GOT3 (cell line): ENCODE results near the gene COL18A1.

Source experiments
- DNase-seq: peaks from one replicate; lab custom pipeline; 2025; ENCODE audit warnings: mixed read lengths; lab: John Stamatoyannopoulos, UW

COL18A1 gene

DNA sequence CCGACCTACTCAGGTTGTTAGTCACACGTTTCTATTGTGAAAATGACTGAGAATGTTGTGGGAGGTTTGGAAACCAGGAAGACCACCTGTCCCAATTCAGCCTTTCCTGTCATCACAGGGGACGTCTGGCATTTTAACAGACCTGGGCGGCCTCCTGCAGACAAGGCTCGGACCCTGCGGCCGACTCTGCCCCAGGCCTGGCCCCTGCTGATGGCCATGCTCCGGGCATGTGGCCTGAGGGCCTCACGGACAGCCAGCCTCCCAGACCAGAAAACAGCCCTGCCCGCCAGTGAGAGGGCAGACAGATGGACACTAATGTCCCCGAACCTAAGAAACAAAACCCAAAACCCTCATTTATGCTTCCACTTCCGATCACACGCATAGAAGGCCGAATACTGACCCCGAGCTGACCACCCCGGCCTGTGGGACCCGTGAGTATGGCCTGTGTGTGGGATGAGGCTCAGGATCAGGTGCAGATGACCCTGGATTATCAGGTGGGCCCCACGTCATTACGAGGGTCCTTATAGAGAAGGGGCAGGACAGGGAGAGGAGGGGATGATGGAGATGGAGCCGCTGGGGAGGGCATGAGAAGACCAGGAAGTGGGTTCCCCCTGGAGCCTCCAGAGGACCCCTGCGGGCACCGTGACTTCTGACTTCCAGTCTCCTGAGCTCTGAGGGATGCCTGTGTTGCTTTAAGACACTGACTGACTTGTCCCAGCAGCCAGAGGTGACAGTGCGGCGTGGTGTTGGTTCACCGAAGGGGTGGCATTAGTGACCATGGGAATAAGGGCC lies 9.6 kb downstream of the COL18A1 start:
- no peak for DNase-seq

DNA sequence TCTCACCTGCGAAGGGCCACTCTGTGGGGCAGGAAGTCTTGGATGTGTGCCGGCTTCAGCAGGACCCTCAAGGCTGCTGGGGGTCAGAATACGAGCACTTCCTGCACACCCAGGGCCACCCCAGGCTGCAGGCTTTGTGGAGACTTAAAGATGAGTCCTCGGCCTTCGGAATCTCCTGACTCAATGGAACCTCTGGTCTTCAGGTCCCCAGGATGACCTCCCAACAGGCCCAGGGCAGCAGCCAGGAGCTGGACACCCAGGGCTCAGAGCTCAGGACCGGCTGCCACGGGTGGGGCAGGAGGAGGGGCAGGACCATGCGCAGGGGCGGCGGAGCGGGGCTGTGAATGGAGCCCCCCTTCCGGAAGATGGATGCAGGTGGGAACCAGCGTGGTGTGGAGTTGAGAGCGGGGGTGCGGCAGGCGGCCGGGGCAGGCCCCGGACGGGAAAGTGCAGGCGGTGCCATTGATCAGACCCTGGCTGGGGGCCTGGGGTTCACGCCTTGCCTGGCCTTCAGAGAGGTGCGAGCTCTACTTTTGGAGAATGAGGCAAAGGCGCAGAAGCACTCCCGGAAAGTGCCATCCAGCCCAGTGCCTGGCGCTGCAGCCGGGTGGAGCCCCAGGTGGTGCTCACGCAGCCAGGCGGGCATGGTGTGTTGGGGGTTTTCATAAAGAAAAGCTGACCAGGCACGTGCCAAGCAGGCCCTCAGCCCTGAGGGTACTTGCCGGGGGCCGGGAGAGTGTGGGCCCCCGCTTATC lies 10.4 kb downstream of the COL18A1 start:
- no peak for DNase-seq

DNA sequence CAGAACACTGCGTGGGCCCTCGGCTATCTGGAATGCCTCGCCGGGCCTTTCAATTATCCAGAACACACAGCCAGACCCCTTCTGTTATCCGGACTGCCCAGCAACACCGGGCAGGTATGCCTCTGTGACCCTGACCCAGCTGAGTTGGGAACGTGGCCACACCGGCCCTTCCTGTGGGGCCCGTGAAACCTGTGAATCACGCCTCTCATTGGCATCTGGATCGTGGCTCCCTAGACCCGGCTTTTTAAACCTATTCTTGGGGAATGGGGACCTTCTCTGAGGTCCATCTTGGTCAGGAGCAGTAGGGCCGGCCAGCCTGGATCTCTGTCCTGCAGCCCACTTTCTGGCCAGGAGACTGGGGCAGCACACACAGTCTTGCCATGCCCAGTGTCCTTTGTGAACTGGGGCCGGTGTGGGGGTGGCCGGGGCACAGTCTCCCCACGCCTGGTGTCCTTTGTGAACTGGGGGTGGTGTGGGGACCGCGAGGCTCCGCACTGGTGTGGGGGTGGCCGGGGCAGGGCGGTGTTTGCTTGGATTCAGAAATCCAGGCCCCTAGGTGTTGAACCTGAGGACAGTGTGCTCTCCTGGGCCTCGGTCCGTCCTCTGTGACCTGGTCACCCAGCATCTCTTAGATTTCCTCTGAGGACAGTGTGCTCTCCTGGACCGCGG lies 11.1 kb downstream of the COL18A1 start:
- DNase-seq = no peak

DNA sequence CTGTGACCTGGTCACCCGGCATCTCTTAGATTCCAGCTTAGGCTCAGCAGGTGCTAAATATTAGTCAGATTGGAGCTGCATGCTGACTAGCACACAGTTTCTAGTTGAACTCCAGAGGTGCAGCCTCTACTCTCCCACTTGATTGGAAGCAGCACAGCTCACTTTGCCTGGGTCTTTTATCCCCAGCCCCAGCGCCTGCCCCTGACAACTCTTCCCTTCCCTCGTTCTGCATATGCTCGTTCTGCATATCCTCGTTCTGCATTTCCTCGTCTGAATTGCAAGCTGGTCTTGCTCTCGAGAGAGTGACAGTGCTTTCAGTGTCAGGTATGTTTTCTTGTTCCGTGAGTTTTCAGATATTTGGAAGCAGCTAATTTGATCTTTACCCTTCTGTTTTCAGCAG lies 11.7 kb downstream of the COL18A1 start:
- no peak for DNase-seq

DNA sequence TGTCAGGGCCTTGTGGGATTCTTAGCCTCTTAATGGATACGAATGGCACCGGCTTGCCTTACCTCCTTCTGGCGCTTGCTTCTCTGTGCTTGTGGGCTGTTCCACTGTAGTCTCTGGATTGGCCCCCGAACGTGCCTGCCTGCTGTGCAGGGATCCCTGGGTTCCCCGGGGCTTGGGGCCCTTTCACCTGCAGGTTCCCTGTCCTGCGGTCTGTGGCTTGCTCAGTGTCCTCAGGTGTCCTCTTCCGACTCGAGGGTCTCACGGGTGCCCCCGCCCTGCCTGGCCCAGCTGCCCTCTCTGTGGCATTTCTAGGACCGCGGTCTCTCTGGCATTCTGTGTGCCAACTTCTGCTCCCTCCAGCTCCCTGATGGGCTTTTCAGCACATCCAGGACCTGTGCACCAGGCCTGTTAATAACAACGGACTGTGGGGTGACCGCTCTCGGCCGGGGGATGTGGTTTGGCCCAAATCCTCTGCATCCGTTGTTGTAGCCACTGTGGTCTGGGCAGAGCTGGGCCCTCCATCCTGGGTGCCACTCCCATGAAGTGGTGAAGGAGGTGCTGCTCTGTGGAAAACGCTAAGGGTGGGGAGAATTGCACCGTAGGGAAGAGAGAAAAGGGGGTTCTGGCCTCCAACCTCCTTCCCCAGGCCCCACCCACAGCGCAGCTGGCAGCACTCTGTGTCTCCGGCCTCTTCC lies 12.4 kb downstream of the COL18A1 start:
- no peak for DNase-seq

DNA sequence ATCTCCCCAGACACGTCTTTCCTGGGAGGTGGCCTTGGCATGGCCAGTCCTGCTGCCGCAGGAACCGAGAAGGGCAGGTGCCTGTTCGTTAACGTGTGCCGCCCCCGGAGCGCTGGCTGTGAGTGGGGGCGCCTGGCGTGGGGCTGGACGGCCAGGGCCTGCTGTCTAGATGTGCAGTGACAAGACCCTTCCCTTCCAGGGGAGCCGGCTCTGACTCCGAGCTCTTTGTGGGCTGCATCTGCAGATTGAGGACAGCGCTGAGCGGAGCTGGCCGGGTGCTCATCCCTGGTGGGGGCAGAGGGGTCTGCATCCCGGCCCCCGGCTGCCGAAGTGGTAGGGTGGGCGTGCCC lies 13.0 kb downstream of the COL18A1 start:
- no peak for DNase-seq

GRCh38 chr21:45418301-45419071 lies 13.5 kb downstream of the COL18A1 start:
- DNase-seq = no peak

- DNase-seq = no peak
Observed at GRCh38 chr21:45419162-45419561, 14.2 kb downstream of the COL18A1 start.

DNA sequence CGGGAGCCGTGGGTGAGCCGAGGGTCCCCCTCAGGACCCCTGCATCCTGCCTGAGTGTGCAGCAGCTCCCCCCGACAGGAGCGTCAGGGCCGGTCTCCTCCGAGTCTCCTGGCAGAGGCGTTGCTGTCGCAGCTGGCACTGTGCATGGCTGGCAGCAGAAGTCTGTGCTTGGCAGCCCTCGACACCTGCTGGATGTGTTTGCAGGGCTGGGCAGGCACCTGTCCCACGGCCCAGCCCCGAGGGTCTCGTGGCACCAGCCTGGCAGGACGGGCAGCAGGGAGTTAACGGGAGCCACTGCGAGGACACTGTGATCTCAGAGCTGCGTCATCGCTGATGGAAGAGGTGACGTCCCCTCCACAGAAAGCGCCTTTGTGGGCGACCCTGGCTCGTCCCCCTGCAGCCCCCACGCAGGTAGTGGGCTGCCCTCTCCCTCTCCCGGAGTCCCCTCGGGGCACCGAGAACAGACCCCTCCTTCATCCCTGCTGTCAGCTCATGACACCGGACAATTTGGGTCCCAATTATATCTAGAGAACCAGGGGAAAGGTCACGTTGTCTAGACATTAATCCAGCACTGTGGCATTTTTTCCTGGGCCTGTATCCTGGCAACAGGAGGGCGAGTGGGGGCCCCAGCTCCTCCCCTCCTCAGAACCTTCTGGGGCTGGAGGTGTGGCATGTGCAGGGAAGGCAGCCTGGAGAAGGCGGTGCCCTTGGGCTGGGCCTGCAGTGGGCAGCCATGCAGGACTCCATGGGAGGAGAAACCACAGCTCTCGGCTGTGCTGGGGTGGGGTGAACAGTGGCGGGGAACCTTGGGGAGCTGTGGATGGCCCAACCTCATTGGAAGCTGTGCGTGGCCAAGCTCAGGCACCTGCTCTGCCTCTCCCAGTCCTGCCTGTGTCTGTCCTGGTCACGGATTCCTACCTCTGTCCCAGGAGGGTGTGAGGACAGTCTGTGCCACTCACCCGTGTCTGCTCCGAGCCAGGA lies 15.4 kb downstream of the COL18A1 start:
- DNase-seq = no peak

- no peak for DNase-seq
Observed at GRCh38 chr21:45421071-45421845, 16.3 kb downstream of the COL18A1 start.

DNA sequence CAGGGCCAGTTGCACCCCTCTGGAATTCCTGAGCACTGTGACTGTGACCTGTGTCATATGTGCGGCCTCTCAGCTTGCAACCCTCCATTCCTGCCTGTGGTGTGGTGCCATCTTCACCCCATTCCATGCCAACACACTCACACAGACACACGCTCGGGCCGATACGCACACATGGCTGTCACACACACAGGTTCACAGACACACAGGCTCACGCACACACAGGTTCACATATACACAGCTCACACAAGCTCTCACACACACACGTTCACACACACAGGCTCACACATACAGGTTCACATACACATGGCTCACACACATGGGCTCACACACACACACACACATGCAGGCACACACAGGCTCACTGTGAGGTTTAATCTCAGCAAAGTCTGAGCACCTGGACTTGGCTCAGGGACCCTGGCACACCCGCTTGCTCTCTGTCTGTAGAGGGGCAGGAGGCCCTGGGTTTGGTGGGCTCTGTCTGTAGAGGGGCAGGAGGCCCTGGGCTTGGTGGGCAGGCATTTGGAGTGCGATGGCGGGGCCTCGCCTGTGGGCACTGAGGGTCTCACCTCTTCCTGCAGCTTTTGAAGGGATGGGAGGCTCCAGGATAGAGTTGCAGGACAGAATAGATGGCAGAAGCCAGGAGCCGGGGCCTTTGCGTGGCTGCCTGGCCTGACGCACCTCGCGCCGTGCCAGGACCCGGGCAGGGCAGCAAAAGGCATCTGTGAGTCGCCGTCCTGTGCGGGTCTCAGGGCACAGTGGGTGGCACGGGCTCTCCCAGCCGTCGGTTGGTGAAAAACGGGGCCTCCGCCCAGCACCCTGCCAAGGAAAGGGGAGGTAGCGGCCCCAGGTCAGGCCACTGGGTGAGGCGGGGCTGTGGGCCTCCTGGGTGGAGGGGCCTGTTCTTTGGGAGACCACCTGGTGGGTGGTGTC lies 17.1 kb downstream of the COL18A1 start:
- DNase-seq = no peak

GRCh38 chr21:45423201-45423955 lies 18.4 kb downstream of the COL18A1 start:
- no peak for DNase-seq

DNA sequence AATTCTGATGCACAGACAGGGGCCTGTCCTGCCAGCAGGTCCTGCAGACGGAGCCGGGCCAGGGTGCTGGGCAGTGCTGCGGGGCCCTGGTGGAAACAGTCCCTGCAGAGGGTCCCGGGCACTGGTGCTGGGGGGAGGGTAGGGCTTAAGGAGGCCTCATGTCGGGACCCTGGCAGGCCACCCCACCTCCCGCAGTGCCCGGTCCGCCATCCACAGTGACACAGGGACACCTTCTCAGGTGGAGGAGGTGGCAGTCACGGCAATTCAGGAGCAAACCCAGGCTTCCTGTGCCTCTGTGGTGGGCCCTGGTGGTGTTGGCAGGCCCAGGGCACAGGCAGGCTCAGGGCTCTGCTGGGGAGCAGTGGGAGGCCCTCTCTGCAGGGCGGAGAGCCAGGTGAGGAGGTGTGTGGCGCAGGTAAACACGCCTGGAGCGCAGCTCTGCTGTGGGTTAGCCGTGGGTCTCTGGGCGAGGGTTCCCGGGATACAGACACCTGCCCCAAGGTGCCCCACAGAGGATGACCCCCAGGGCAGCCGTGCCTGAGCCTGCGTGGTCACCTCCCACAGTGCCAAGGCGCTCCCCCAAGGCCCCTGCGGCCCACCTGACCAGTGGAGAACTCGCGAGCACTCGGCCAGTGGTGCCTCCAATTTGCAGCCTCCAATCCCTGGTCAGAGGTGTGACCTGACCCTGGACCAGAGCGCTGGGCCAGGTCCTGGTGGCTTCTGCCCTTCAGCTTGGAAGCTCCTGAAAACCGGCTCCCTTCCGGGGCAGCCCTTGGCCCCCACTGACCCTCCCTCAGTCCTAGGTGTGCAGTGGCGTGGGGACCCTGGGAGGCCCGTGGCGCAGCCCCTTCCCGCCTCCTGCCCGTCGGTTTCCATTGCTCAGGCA lies 19.2 kb downstream of the COL18A1 start:
- DNase-seq = no peak

- DNase-seq = no peak
Observed at GRCh38 chr21:45424854-45425795, 20.2 kb downstream of the COL18A1 start.
